ENCODE data around the gene LBHD2. TPM values are rescaled to one million over a fixed set of nuclear protein-coding genes. Genes with fewer than 3 reads are reported as not detected.
A peak's percentile ranks its signal among the peaks of the same experiment; 100 is the strongest.

The LBHD2 gene
- total and polyA plus RNA-seq, 2 of the 13 experiments (the other 11 are each of a cell fraction or from before 2014, with no cell fraction given): 0.67 to 1.00 TPM

GRCh38 chr14:103112400-103113243, 28.6 kb downstream of the LBHD2 start:
- CTCF ChIA-PET (ENCODE audit: low intra/inter-chr PET ratio, low total read pairs): no interaction called here
- FAIRE-seq (no peak), ATAC-seq (peak; percentile 38), DNase-seq (ENCODE audit: low spot score) (no peak)
- Histone ChIP-seq H2AFZ (ENCODE audit: low read length) (no peak overlapping the region), H4K20me1 (ENCODE audit: insufficient read depth, low read length) (peaks cover 5% of the 10 kb centered on the region; the same call in 1 of the 2 replicates), H3K79me2 (ENCODE audit: insufficient read depth, low read length) (no peaks in the 10 kb centered on the region), H3K4me2 (ENCODE audit: low read depth, low read length) (peak overlapping the region; percentile 26; the same call in 1 of the 2 replicates), H3K36me3 (replicated peaks in 1 of 2; ENCODE audit: control insufficient read depth in 1 of 2, insufficient read depth in 2 of 2, low read length in 2 of 2) (peaks cover 2 to 5% of the 10 kb centered on the region in 2 experiments; a peak in 1 of 5 replicates), H3K27ac (ENCODE audit: extremely low read length, insufficient read depth, low read length) (peak overlapping the region; percentile 30), H3K4me1 (ENCODE audit: insufficient read depth, low read length) (peaks cover 90% of the 10 kb centered on the region), H3K9ac (ENCODE audit: insufficient read depth, low read depth, low read length) (0 out of 2 replicates have a peak overlapping the region, but pooled peaks have one; percentile 7), H3K9me3 (ENCODE audit: low read length) (no peaks in the 10 kb centered on the region), H3K27me3 (ENCODE audit: control insufficient read depth in 1 of 2, insufficient read depth in 2 of 2, low read length in 2 of 2) (no peaks in the 10 kb centered on the region), H3K4me3 (replicated peaks in 1 of 3; ENCODE audit: insufficient read depth in 1 of 3, low read depth in 2 of 3, low read length in 3 of 3) (peak overlapping the region in 1 of 3 experiments; percentile 6; a peak in 1 of 6 replicates)
- POLR2A ChIA-PET: interaction anchor here (0.6 to 5.9 kb wide), 7 partner anchors 8 to 220 kb away, joined by 3 to 55 read pairs (median 5); no protein-coding TSS in a partner anchor
- WGBS (ENCODE audit: low lambda C conversion rate): 13% methylated on average over 4 of the region's 11 CpGs
- intact Hi-C loops (cut with micrococcal nuclease; ENCODE audit: unreplicated experiment) (no loop called here), in situ Hi-C loops (cut with HindIII; ENCODE audit: extremely low pct_ligation_motif_present, low pct_unique_long_range_greater_than_20kb) (no loop called here)
- no TSS peak for BruUV-seq (replicated peaks)
- TF ChIP-seq ZFP90 (CRISPR knock-in tag; IDR thresholded peaks at IDR 0.05; ENCODE audit: borderline replicate concordance) (0 out of 2 replicates have a peak, but pooled peaks have one; percentile 34), AGO1 (IDR thresholded peaks at IDR 0.05; ENCODE audit: low read depth, low read length, poor library complexity, severe bottlenecking) (peak; percentile 53), HIVEP1 (CRISPR knock-in tag; IDR thresholded peaks at IDR 0.05) (no peak), ZBTB21 (CRISPR knock-in tag; IDR thresholded peaks at IDR 0.05) (no peak), RORA (CRISPR knock-in tag; IDR thresholded peaks at IDR 0.05) (no peak), NR2C2 (CRISPR knock-in tag; IDR thresholded peaks at IDR 0.05; ENCODE audit: borderline replicate concordance) (peak; percentile 15; the same call in 1 of the 2 replicates), MIER3 (CRISPR knock-in tag; IDR thresholded peaks at IDR 0.05; ENCODE audit: borderline replicate concordance) (no peak), ZBTB7A (CRISPR knock-in tag; IDR thresholded peaks at IDR 0.05) (no peak), GATAD1 (CRISPR knock-in tag; IDR thresholded peaks at IDR 0.05) (no peak), ZSCAN12 (CRISPR knock-in tag; IDR thresholded peaks at IDR 0.05) (no peak), DNMT1 (CRISPR knock-in tag; IDR thresholded peaks at IDR 0.05) (no peak), HOXA3 (CRISPR knock-in tag; IDR thresholded peaks at IDR 0.05) (no peak), DPF2 (CRISPR knock-in tag; IDR thresholded peaks at IDR 0.05; ENCODE audit: borderline replicate concordance, low read depth) (no peak), SRY (CRISPR knock-in tag; IDR thresholded peaks at IDR 0.05) (no peak), SIN3B (IDR thresholded peaks at IDR 0.05; ENCODE audit: low read length) (no peak), HOXA7 (CRISPR knock-in tag; IDR thresholded peaks at IDR 0.05) (no peak), ZNF10 (CRISPR knock-in tag; IDR thresholded peaks at IDR 0.05; ENCODE audit: borderline replicate concordance, low read depth) (no peak), PHB2 (IDR thresholded peaks at IDR 0.05; ENCODE audit: partially characterized antibody) (no peak), ZBTB38 (CRISPR knock-in tag; IDR thresholded peaks at IDR 0.05) (no peak), ZMYM4 (CRISPR knock-in tag; IDR thresholded peaks at IDR 0.05) (no peak)
- TF ChIP-seq, protein P1, sequence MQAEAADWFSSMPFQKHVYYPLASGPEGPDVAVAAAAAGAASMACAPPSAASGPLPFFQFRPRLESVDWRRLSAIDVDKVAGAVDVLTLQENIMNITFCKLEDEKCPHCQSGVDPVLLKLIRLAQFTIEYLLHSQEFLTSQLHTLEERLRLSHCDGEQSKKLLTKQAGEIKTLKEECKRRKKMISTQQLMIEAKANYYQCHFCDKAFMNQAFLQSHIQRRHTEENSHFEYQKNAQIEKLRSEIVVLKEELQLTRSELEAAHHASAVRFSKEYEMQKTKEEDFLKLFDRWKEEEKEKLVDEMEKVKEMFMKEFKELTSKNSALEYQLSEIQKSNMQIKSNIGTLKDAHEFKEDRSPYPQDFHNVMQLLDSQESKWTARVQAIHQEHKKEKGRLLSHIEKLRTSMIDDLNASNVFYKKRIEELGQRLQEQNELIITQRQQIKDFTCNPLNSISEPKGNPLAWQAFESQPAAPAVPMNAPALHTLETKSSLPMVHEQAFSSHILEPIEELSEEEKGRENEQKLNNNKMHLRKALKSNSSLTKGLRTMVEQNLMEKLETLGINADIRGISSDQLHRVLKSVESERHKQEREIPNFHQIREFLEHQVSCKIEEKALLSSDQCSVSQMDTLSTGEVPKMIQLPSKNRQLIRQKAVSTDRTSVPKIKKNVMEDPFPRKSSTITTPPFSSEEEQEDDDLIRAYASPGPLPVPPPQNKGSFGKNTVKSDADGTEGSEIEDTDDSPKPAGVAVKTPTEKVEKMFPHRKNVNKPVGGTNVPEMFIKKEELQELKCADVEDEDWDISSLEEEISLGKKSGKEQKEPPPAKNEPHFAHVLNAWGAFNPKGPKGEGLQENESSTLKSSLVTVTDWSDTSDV (CRISPR knock-in tag; IDR thresholded peaks at IDR 0.05): no peak
- TF ChIP-seq, protein P2, sequence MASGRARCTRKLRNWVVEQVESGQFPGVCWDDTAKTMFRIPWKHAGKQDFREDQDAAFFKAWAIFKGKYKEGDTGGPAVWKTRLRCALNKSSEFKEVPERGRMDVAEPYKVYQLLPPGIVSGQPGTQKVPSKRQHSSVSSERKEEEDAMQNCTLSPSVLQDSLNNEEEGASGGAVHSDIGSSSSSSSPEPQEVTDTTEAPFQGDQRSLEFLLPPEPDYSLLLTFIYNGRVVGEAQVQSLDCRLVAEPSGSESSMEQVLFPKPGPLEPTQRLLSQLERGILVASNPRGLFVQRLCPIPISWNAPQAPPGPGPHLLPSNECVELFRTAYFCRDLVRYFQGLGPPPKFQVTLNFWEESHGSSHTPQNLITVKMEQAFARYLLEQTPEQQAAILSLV (CRISPR knock-in tag; IDR thresholded peaks at IDR 0.05; ENCODE audit: borderline replicate concordance): 0 out of 2 replicates have a peak, but pooled peaks have one; percentile 4
